ENCODE measurements around the gene MEGF11. TPM values are rescaled to one million over a fixed set of nuclear protein-coding genes. Genes with fewer than 3 reads are reported as not detected.

Gene MEGF11
- 0.35 TPM for total RNA-seq

DNA sequence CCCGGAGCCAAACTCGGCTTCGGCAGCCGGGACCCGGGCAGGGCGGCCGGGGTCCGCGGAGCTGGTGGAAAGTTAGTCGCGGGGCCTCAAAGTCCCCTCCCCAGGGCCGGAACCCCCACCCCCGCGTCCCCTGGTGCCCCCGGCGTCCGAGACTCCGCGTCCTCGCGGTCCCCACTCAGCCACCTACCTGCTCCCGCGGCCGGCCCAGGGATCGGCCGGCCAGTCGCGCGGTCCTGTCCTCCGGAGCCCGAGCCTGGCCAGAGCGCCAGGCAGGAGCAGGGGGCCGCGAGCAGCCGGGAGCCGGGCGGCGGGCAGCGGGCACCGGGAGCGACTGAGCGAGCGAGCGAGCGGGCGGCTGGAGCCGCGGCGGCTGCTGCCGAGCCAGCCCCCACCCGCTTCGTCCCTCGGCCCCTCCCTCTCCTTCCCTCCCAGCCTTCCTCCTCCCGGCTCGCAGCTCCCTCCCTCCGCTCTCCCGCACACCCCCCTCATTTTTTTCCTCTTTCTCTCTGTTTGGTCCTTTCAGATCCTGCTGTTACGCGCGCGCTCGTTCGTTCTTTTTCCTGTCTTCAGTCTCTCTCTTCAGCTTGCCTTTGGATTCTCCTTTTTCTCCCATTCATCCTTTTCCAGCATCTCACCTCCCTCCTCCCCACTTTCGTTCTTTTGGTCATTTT is at the start of gene MEGF11:
Gene MEGF11, minus strand, starts transcription at position 333 of the 671 bp plus-strand sequence. CDS start 125,347 bp downstream, outside the sequence.
- peak; percentile 11 for DNase-seq (ENCODE audit: low spot score)

DNA sequence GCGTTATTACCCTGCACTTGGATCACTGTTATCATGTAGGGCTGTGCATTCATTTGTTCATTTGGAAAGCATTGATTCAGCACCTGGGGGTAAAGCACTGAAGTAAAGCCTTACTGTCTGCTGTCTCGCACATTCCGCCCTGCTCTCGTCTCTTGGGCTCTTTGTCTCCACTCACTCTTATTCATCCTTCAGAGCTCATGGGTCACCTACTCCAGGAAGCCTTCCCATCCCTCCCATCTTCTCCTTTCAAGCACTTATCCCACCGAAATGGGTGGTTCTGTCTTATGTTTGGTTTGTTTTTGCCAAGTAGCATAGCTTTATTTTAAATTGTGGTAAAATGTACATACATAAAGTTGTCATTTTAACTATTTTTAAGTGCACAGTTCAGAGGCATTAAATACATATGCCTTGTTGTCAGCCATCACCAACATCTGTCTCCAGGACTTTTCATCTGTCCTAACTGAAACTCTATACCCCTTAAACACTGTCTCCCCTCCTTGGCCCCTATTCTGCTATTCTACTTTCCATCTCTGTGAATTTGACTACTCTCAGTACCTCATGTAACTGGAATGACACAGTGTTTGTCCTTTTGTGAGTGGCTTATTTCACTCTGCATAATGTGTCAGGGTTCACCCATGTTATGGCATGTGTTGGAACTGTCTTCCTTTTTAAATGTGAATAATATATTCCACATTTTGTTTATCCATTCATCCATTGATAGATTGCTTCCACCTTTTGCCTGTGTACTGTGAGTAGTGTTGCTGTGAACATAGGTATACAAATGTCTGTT is 49.1 kb upstream of the MEGF11 start:
- no peak for DNase-seq (ENCODE audit: low spot score)

DNA sequence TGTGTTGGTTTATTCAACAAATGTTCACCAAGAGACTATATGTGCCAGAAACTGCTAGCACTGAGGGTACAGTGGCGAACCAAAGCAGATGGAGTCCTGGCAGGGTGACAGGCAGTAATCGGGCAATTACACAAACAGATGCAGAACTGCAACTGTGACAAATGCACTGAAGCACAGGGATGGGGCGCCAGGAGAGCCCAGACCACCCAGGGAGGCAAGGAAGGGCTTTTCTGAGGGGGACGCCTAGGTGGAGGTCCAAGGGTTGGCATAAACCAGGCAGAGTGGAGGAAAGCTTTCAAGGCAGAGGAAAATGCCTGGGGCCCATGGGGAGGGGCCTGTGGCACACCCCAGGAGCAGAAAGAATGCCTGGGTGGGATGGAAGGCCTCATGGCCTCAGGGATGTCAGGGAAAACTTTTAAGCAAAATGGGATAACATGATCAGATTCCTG is 45.3 kb upstream of the MEGF11 start:
- no peak for DNase-seq (ENCODE audit: low spot score)

DNA sequence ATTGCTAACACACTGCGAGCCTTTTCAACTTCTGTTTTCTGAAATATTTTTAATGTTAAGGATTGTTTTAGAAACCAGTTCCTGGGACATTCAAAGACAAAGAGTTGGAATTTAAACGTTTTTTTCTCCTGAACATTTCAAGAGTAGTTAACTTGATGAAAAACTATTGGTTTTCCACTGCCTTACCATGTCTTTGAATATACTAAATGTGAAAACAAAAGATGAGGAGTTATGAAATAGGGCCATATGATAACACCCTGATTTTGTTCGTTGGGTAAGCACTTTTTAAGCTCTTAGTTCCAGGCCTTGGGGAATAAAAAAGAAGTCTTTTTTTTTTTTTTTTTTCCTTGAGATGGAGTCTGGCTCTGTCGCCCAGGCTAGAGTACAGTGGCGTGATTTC is 42.6 kb upstream of the MEGF11 start:
- no peak for DNase-seq (ENCODE audit: low spot score)

DNA sequence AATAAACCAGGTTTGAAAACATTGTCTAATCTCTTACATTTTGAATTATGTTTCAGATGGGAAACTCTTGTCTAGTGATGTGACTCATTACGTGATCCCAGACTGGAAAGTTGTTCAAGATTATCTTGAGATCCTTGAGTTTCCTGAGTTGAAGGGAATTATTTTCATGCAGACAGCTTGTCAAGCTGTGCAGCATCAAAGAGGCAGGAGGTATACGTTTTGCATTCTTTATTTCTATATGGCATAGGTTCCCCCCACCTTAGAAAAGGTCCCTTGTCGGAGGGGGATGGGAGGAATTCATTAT is 41.3 kb upstream of the MEGF11 start:
- DNase-seq (ENCODE audit: low spot score) = no peak

DNA sequence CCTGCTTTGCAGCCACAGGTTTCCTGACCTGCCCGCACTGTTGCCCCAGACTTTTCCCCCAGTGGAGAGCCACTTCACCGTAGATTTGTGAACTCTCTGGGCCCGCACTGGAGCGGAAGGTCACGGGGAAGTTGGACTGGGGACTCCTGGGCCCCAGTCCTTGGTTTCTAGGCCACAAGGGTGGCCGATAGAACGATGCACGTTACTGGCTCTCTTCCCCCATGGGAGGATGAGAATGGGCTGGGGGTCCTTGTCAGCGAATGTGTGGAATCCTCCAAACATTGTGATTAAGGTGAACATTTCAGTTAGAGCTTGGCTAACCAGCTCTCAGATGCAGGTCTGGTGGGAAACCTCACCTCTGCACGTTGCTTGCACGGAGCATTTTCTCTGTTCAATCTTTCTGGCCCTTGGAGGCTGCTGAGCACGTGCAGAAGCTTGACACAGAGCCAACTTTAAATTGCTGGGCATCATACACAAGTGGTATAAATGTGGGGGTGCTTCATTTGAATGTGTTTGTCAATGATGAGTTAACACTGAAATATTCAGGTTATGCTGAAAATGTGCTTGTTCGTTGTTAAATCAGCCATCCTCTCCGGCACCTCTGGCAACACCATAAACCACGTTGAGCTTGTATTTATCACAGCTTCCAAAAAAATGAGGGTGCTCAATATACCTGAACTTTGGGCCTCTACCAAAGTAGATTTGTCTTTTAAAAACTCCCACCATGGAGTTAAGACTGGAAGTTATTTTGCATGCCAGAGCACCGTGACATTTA is 40.8 kb upstream of the MEGF11 start:
- no peak for DNase-seq (ENCODE audit: low spot score)

DNA sequence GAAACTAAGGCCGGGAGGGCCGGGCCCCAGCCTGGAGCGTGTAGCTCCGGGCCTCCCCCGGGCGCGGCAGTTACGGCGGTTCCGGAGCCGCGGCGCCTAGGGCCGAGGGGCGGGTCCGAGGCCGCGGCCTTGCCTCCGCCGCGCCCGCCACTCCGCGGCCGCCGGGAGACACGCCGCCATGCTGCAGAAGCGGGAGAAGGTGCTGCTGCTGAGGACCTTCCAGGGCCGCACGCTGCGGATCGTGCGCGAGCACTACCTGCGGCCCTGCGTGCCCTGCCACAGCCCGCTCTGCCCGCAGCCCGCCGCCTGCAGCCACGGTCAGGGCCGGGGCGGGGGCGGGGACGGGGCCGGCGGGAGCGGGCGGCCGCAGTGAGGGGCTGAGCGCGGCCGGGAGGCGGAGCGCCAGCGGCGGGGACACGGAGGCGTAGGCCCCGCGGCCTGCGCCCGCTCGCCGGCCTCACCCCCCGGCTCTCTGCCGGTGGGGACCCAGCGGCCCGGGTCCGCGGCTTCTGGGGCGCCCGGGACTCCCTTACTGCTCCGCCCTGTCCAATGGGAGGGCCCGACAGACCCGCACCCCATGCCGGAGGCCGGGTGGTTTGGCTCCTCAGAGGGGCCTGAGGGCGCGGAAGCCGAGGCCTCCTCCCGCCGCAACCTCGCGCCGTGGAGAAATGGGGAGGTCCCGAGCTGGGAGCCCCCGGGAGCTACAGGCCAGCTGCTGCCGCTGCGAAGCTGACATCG is 40.0 kb upstream of the MEGF11 start, which contains the start of gene DIS3L:
Gene DIS3L, plus strand, starts transcription at position 150 of the 738 bp plus-strand sequence. Its CDS starts 29 bp downstream, at position 179.
- DNase-seq (ENCODE audit: low spot score) = peak; percentile 30

DNA sequence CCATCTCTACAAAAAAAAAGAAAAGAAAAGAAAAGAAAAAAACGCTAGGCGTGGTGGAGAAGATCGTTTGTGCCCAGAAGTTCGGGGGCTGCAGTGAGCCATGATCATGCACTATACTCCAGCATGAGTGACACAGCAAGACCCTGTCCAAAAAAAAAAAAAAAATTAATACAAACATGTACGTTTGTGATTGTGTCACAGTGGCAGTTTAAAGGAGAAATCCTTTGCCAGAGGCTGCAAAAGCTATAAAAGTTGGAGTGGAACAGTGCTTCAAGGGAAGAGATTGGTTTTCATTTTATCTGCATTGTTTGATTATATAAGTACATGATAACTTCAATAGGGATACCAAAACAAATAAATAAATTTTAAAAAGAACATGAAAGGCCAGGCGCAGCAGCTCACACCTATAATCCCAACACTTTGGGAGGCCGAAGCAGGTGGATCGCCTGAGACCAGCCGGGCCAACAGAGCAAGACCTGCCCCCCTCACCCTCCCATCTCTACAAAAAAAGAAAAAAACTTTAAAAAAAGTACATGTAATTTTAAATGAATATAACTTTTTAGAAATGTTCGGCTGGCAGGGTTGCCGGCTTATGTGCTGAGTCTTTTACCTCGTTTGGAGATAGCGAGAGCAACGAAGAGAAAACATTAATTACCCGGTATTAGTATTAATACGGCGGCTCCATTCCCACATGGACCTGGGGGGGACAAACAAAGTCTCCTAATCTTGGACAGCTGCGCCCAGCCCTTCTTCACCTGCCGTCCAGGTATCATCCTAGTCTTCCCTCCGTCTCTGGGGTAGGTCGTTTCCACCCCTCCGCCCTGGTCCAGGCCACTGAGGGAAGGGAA is 39.2 kb upstream of the MEGF11 start:
- no peak for DNase-seq (ENCODE audit: low spot score)

DNA sequence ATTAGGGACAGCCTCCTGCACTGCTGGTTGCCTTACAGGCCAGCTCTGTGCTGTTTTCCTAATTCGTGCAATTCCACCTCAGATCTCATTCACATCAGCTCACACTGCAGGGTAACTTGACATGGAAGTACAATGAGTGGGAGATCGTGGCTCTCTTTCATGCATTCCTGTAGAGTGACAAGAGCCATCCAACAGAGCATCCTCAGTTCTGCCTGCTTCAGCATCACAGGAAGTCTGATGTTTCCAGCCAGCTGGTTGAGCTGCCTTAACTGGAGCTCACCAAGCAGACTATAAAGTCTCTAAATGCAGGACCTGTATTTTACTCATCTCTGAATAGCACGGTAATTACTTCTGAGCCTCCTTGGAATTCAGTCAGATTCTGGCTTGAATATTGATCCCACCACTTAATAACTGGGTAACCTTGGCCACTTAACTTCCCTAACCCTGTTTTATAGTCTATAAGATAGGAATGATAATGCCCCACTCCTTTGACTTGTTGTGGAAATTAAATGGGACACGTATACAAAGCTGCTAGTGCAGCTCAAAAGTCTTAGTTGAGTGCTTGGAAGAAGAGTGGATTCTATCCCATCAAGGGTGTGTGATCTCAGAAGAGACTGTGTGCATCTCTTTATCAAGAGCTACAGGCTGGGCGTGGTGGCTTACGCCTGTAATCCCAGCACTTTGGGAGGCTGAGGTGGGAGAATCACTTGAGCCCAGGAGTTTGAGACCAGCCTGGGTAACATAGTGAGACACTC is 38.4 kb upstream of the MEGF11 start:
- no peak for DNase-seq (ENCODE audit: low spot score)

DNA sequence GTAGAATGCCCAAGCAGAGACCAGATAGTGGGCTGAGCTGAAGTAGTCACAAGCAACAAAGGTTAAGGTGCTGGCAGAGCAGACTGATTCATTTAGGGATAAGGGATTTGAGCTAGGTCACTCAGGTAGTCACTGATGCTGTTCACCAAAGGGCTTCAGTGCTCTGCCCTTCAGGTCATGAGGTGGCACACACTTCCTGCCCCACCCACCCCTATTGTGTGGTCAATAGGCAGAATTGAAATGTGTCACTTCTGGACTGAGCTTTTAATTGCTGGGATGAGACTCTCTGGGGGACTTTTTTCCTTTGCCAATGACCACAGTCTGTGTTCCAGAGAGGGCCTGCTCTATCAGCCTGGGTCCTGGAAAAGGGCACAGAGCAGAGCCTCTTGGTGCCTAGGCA is 37.0 kb upstream of the MEGF11 start:
- no peak for DNase-seq (ENCODE audit: low spot score)

DNA sequence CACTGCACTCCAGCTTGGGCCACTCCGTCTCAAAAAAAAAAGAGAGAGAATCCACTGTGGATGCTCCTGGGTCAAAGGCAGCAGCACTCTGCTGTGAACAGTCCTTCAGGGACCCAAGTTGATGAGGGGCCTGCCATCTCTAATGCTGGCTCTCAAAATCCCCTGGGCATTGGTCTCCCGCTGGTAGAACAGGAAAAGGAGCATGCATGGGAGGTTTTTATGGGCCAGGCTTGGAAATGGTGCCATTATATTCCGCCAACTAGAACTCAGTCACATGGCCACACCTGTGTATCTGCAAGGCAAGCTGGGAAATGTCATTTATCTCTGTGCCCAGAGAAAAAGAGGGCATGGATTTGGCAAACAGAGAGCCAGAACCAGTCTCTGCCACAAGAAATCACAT is 36.5 kb upstream of the MEGF11 start:
- no peak for DNase-seq (ENCODE audit: low spot score)

DNA sequence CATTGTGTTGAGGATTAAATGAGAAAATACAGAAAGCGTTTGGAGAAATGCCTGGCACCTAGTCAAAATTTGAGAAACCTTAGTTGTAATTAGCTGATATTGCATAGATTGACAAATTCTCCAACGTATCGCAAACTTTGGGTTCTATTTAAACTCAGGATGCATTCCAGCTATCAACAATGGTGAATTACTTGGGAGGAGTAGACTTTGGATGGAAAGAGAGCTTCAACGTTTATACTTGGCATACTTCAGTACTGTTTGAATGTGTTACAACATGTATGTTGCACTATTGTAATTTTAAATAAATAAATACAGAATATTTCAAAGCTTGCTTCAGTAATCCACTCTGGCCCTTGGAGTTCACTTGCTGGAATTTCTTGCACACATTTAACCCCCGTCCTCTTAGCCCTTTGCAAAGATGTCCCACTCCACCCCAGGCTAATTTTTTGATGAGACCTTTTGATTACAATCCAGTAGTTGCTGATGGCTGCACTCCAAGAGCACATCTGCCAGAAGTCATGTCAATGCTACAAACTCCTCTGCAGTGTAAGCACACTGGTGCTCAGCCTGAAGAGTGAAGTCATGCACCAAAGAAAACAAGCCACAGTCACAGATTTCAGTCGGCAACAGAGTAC is 35.1 kb upstream of the MEGF11 start:
- DNase-seq (ENCODE audit: low spot score) = no peak

DNA sequence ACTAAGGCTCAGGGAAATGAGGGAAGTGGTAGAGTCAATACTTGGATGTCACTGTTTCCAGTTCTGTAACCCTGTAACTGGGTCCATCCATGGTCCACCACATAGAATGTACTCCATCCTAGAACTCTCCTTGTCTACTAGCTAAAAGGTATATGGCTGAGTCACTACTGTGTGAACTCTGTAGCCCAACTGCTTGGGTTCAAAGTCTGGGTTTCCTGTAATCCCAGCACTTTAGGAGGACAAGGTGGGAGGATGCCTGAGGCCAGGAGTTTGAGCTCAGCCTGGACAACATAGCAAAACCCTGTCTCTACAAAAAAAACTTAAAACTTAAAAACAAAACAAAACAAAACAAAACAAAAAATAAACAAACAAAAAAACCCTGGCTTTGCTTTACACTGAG is 34.5 kb upstream of the MEGF11 start:
- DNase-seq (ENCODE audit: low spot score) = no peak

DNA sequence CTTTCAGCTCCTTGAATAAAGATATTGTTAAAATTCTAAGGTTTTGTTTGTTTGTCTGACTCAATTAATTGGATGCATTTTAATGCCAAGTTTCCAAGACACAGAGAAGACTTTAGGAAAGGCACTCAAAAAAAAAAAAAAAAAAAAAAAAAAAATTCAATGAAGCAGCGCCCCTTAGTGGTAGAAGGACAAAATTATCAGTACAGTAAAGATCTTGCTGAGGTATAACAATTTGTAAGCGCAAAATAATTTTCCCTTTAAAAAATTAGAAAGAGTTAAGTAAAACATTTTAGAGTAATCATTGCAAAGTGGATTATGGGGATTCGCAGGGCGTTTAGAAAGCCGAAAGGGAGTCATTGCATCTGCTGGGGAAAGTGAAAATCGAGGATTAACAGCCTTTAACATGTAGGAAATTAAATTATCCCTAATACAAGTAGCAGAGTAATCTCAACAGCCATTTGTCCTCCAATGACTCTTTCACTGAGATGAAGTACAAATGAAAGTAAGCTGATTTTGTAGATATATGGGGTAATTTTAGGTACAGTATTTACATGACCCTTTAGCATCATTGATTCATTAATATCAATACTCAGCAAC is 34.0 kb upstream of the MEGF11 start:
- DNase-seq (ENCODE audit: low spot score) = no peak

DNA sequence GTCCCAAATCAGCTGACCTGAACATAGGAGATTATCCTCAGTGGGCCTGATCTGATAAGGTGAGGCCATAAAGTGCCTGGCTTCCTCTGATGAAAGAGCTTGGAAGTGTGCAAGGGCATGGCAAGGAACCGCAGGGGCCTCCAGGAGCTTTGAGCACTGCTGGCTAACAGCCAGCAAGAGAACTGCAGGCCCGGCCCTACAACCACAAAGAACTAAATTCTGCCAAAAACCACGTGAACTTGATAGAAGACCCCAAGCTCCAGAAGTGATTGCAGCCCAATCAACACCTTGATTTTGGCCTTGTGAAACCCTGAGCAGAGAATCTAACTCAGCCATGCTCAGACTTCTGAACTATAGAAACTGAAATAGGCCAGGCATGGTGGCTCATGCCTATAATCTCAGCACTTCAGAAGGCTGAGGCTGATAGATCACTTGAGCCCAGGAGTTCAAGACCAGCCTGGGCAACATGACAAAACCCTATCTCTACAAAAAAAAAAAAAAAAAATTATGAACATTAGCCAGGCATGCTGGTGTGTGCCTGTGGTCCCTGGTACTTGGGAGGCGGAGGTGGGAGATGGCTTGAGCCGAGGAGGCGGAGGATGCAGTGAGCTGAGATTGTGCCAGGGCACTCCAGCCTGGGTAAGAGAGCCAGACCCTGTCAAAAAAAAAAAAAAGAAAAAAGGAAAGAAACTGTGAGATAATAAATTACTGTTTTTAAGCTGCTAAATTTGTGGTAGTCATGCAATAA is 32.2 kb upstream of the MEGF11 start:
- DNase-seq (ENCODE audit: low spot score) = no peak

DNA sequence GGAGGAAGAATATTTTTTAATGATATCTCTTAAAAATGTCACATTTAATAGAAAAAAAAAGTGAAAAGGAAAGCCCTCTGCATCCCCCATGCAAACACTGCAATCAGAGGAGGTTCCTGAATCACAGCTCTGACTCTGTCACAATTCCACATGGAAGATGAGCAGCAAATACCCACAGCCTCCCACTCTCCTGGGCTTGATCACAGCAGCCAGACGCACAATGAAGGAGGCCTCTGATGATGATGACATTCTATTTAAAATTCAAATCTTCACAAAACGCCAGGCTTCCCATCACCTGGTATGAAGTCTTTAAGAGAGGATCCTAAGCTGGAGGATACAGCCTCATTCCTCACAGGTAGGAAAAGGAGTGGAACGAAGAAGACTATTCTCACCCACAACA is 30.7 kb upstream of the MEGF11 start:
- no peak for DNase-seq (ENCODE audit: low spot score)

DNA sequence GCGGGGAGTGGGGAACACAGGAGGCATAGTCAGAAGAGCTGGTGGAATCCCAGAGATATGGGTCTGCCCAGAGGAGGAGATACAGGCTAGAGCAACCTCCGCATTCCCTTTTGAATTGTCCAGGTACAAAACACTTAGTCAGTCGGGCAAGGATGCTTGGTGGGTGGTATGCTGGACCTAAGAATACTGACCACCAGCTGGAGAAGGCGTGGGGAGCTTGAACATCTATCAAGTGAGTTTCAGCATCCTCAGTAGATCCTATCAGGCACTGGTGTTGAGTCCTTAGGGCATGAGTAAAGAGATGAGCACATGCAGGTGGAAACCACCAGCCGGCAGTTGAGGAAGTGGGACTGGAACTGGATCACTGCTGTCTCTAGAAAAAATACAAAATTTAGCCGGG is 25.1 kb upstream of the MEGF11 start:
- DNase-seq (ENCODE audit: low spot score) = no peak

DNA sequence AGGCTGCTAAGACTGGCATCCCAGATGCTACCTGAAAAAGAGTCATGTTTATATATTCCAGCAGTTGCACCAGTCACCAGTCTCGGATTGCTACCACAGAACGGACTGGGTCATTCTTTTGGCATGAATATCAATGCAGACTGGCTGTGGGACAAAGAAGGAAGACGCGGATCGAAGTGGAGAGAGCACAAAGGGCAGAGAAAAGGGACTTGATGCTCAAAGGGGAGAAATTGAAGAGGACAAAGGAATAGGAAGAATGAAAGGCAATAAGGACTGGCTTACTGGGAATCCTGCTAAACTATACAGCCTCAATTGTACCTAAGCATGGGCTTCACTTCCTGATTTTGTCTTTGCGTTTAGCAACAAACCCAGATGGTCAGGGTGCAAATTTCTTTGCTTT is 24.5 kb upstream of the MEGF11 start:
- no peak for DNase-seq (ENCODE audit: low spot score)

DNA sequence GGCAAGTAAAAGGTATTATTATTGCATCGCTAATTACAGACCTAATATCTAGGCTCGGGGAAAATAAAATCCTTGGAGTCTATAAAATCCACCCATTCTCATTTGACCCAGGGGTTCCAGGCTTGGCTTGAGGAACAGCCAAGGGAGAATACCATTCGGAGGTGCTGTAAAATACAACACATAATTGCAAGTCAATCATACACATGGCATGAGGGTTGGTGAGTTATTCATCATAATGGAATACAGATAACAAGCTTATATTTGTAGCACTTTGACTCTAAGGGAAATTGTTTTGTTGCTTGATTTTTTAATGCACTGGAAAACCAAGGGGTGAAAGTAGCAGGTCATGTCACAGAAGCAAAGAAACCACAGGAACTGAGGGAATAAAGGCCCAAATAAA is 23.0 kb upstream of the MEGF11 start:
- DNase-seq (ENCODE audit: low spot score) = no peak

Data from mucosa of gallbladder (tissue), 1 donor.